ENCODE data around the gene RTEL1. TPM values are rescaled to one million over a fixed set of nuclear protein-coding genes. Genes with fewer than 3 reads are reported as not detected.

The RTEL1 gene
- total RNA-seq, 2 donors from 2014 or later: 37.8 to 114 TPM

GRCh38 chr20:63702751-63703470 is 44.8 kb downstream of the RTEL1 start:
- peaks cover 28 to 35% of the 10 kb centered on the region in 2 donors for H3K4me1 ChIP-seq (ENCODE audit: control insufficient read depth in 1 of 2, low read depth in 2 of 2)
- no peaks in the 10 kb centered on the region for H3K27me3 ChIP-seq (replicated peaks; ENCODE audit: insufficient read depth)
- H3K36me3 ChIP-seq: peaks cover 25% of the 10 kb centered on the region
- H3K4me3 ChIP-seq: no peak overlapping the region
- DNase-seq (ENCODE audit: low spot score) (no peak), ATAC-seq (ENCODE audit: insufficient number of reproducible peaks, low FRiP score, low read depth) (no peak)
- H3K27ac ChIP-seq: no peak overlapping the region
- no peak for TF ChIP-seq CTCF (IDR thresholded peaks at IDR 0.05)
- no peaks in the 10 kb centered on the region for H3K9me3 ChIP-seq

GRCh38 chr20:63703471-63703975 is 45.4 kb downstream of the RTEL1 start:
- DNase-seq (ENCODE audit: low spot score) (no peak), ATAC-seq (ENCODE audit: insufficient number of reproducible peaks, low FRiP score, low read depth) (no peak)
- no peaks in the 10 kb centered on the region for H3K27me3 ChIP-seq (replicated peaks; ENCODE audit: insufficient read depth)

GRCh38 chr20:63703976-63704748 is 46.0 kb downstream of the RTEL1 start:
- Histone ChIP-seq H3K27ac (no peak overlapping the region), H3K27me3 (replicated peaks; ENCODE audit: insufficient read depth) (no peaks in the 10 kb centered on the region), H3K9me3 (no peaks in the 10 kb centered on the region), H3K36me3 (peaks cover 23% of the 10 kb centered on the region), H3K4me3 (no peak overlapping the region), H3K4me1 (ENCODE audit: control insufficient read depth in 1 of 2, low read depth in 2 of 2) (peaks cover 24 to 31% of the 10 kb centered on the region in 2 donors)
- no peak for TF ChIP-seq CTCF (IDR thresholded peaks at IDR 0.05)
- DNase-seq (ENCODE audit: low spot score): no peak
- no peak for ATAC-seq (ENCODE audit: insufficient number of reproducible peaks, low FRiP score, low read depth)

More at GRCh38 chr20:63703471-63703975, 45.4 kb downstream of the RTEL1 start:
- no peak overlapping the region for H3K27ac ChIP-seq
- H3K9me3 ChIP-seq: no peaks in the 10 kb centered on the region
- TF ChIP-seq CTCF (IDR thresholded peaks at IDR 0.05): no peak
- no peak overlapping the region for H3K4me3 ChIP-seq
- H3K4me1 ChIP-seq (ENCODE audit: control insufficient read depth in 1 of 2, low read depth in 2 of 2): peaks cover 24 to 31% of the 10 kb centered on the region in 2 donors
- peaks cover 23% of the 10 kb centered on the region for H3K36me3 ChIP-seq

- no peak for ATAC-seq (ENCODE audit: insufficient number of reproducible peaks, low FRiP score, low read depth)
Observed at GRCh38 chr20:63704749-63705117, 46.6 kb downstream of the RTEL1 start.

More at GRCh38 chr20:63704749-63705117, 46.6 kb downstream of the RTEL1 start:
- DNase-seq (ENCODE audit: low spot score): no peak
- Histone ChIP-seq H3K9me3 (no peaks in the 10 kb centered on the region), H3K27ac (no peak overlapping the region), H3K4me1 (ENCODE audit: control insufficient read depth in 1 of 2, low read depth in 2 of 2) (peaks cover 22 to 31% of the 10 kb centered on the region in 2 donors), H3K27me3 (replicated peaks; ENCODE audit: insufficient read depth) (no peaks in the 10 kb centered on the region), H3K36me3 (peaks cover 23% of the 10 kb centered on the region), H3K4me3 (no peak overlapping the region)
- TF ChIP-seq CTCF (IDR thresholded peaks at IDR 0.05): no peak

Data from thoracic aorta (tissue), 2 donors.